SJSA1 (cell line): Measurements from ENCODE around the gene FOXJ1. TPM values are rescaled to one million over a fixed set of nuclear protein-coding genes. Genes with fewer than 3 reads are reported as not detected.

Experiments
- DNase-seq, 2 experiments: peaks; one replicate each; pipeline ENCODE4 v3.0.0-alpha.2; 2015 to 2020; ENCODE audit warnings: low spot score in 2 of 2, low read depth in 1 of 2
- H3K27ac ChIP-seq: fragments of 250-450 bp; sonication (Bioruptor Pico); 2 replicates; pipeline ENCODE4 v1.5.1; 2020; ENCODE audit warnings: mild to moderate bottlenecking, moderate library complexity
- H3K27me3 ChIP-seq: fragments of 250-450 bp; sonication (Bioruptor Pico); replicated peaks from 2 replicates; pipeline ENCODE4 v1.5.1; 2020; ENCODE audit warnings: mild to moderate bottlenecking, moderate library complexity
- H3K36me3 ChIP-seq: fragments of 250-450 bp; sonication (Bioruptor Pico); 2 replicates; pipeline ENCODE4 v1.5.1; 2020; ENCODE audit warnings: mild to moderate bottlenecking
- H3K4me1 ChIP-seq: fragments of 250-450 bp; sonication (Bioruptor Pico); replicated peaks from 2 replicates; pipeline ENCODE4 v1.6.1; 2021; ENCODE audit warnings: mild to moderate bottlenecking
- H3K4me3 ChIP-seq: fragments of 250-450 bp; sonication (Bioruptor Pico); 2 replicates; pipeline ENCODE4 v1.5.1; 2020; ENCODE audit warnings: mild to moderate bottlenecking
- H3K9me3 ChIP-seq: fragments of 250-450 bp; sonication (Bioruptor Pico); replicated peaks from 2 replicates; pipeline ENCODE4 v1.5.1; 2020; ENCODE audit warnings: mild to moderate bottlenecking
- total RNA-seq: library from RNA; depleted of rRNA; stranded (reverse); fragments of >200 nt; shearing (Covaris generic); gene quantifications from 2 replicates; pipeline ENCODE4 v1.2.3, GENCODE V29; 2014

FOXJ1 gene
- total RNA-seq, 1 experiment from 2014 or later = not detected

GRCh38 chr17:76132574-76133338, 8.3 kb downstream of the FOXJ1 start:
- Histone ChIP-seq H3K27me3 (no peaks in the 10 kb centered on the region), H3K4me1 (no peaks in the 10 kb centered on the region), H3K9me3 (no peaks in the 10 kb centered on the region), H3K4me3 (no peak overlapping the region), H3K27ac (no peak overlapping the region), H3K36me3 (no peaks in the 10 kb centered on the region)
- DNase-seq = peak in 1 of 2 experiments; percentile 50

DNA sequence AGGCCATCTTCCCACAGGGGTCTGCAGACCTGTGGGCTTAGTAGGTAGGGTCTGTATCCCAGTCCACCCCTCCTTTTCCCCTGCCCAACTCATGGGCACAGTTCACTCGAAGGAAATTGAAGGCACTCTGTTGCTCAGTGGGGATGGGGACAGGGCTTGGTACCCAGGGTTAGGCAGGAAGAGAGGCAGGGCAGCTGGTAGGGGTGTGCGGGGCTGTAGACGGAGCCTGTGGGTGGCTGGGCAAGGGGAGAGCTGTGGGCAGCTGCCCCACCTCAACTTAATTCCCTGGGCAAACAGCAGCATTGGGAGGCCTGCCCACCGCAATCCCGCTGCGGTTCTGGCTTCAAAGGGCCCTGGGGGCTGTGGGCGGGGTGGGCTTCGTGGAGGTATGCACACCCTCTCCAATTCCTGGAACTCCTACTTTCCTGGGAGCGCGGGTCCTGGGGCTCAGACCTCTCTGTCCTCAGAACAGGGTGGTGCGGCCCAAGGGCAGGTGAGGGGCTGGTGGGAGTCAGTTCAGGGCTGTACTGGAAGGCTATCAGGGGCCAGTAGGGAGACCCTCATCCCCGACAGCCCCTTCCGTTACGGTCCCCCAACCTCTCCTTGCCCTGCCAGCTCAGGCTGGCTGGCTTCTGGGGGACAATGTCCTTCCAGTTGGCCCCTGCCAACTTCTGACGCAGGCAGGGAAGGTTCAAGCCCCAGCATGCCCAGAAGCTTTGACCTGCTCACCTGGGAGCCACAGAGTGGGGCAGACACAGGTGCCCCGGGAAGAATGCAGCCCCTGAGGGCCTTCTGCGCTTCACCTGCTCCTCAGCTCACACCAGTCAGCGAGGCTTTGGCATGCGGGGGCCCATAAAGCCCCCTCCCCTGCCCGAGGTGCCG, 9.1 kb downstream of the FOXJ1 start:
- H3K27me3 ChIP-seq = no peaks in the 10 kb centered on the region
- no peak for DNase-seq
- H3K27ac ChIP-seq = no peak overlapping the region
- H3K36me3 ChIP-seq = no peaks in the 10 kb centered on the region
- H3K4me3 ChIP-seq = no peak overlapping the region
- H3K9me3 ChIP-seq = no peaks in the 10 kb centered on the region
- H3K4me1 ChIP-seq = no peaks in the 10 kb centered on the region

DNA sequence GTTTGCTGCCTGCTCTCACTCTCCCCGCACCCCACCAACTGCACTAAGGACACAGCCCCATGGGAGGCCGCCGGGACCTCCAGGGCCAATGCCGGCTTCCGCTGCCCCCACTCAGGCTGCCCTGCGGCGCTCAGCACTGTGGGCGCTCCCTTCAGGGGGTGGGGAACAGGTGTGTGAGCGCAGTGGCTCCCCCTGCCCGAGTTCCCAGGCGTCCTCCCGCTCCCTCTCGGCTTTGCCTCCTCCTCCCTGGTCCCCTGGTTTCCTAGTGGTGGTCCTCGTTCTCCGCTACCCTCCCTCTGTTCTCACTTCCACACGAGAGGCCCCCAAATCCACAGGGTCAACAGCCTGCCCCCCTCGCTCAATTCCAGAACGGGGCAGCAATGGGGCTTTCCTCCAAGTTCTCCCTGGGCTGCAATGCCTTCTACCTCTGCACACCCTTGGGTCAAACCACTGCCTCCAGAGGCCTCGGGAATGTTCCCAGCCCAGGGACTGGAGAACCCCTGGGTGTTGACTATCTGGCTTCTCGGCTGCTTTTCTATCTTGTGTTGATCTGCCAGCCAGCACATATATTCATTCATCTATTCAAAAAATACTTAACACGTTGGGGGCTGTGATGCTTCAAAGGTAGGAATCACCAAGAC, 9.9 kb downstream of the FOXJ1 start:
- no peaks in the 10 kb centered on the region for H3K4me1 ChIP-seq
- no peak overlapping the region for H3K27ac ChIP-seq

GRCh38 chr17:76130473-76130872, 10.6 kb downstream of the FOXJ1 start:
- Histone ChIP-seq H3K27me3 (0 out of 2 replicates have a peak, but pooled peaks cover 3% of the 10 kb centered on the region), H3K36me3 (no peaks in the 10 kb centered on the region), H3K4me1 (no peaks in the 10 kb centered on the region), H3K9me3 (no peaks in the 10 kb centered on the region), H3K27ac (no peak overlapping the region), H3K4me3 (no peak overlapping the region)
- DNase-seq = peak in 1 of 2 experiments; percentile 48

More for the DNA sequence above, 9.9 kb downstream of the FOXJ1 start:
- Histone ChIP-seq H3K27me3 (no peaks in the 10 kb centered on the region), H3K9me3 (no peaks in the 10 kb centered on the region), H3K36me3 (no peaks in the 10 kb centered on the region), H3K4me3 (no peak overlapping the region)
- DNase-seq = no peak

DNA sequence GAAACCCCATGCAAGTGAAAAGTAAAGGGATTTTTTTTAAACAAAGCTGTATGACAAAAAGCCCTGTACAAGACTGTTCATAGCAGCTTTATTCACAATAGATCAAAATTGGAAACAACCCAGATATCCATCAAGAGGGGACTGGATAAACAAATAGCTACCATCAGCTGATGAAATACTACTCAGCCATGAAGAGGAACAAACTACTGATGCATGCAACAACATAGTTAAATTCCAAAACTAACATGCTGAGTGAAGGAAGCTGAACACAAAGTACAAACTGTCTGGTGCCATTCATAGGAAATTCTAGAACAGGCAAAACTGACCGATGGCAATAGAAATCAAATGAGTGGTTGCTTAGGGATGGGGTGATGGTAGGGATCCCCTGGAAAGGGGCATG, 15.1 kb downstream of the FOXJ1 start:
- Histone ChIP-seq H3K27me3 (0 out of 2 replicates have a peak, but pooled peaks cover 3% of the 10 kb centered on the region), H3K36me3 (no peaks in the 10 kb centered on the region), H3K4me1 (peaks cover 8% of the 10 kb centered on the region; the same call in 1 of the 2 replicates), H3K4me3 (no peak overlapping the region), H3K9me3 (no peaks in the 10 kb centered on the region), H3K27ac (no peak overlapping the region)
- DNase-seq = no peak

DNA sequence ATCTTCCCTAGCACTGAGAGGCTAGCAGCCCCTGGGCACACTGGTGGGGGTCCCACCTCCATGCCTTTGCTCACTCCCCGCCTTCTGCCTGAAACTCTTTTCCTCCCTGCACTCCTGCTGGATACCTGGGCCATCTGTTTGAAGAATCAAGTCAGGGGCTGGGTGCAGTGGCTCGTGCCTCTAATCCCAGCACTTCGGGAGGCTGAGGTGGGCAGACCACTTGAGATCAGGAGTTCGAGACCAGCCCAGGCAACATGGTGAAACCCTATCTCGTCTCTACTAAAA, 15.7 kb downstream of the FOXJ1 start:
- no peaks in the 10 kb centered on the region for H3K36me3 ChIP-seq
- H3K4me3 ChIP-seq = no peak overlapping the region
- no peaks in the 10 kb centered on the region for H3K9me3 ChIP-seq
- H3K4me1 ChIP-seq = peaks cover 8% of the 10 kb centered on the region; the same call in 1 of the 2 replicates
- DNase-seq = no peak
- 0 out of 2 replicates have a peak, but pooled peaks cover 3% of the 10 kb centered on the region for H3K27me3 ChIP-seq
- H3K27ac ChIP-seq = no peak overlapping the region

DNA sequence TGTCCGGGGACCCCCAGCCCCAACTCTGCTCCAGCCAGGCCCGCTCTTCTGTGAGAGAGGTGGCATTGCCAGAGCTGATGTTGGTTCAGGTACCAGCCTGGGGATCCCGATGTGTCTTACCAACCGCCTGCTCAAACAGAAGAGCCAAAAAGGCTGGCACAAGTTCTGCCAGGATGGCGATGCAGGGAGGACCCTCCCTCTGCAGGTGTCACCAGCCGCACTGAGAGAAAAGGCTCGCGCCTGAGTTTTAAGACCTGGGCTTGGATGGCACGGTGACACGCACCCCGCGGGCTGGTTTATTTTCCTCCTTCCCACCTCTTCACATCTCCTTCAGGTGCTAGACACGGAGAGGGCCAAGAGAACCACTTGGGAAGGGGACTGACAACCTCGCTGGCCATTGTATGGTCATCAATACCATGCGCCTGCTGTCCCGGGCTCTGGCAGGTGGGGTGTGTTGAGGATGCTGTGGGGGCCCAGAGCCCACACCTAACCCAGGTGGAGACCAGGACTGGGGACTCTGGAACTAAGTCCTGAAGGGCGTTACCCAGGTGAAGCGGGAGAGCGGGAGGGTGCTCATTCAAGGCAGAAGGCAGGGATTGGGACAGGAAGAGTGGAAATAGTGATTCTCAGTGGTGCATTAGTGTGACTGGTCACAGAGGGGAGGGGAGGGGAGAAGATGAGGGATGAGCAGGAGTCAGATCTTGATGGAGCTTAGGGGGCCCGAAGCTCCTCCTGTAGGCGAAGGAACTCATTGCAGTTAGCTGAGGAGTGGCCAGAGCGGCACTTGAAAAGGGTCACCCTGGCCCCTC, 16.3 kb downstream of the FOXJ1 start:
- Histone ChIP-seq H3K4me3 (no peak overlapping the region), H3K27me3 (0 out of 2 replicates have a peak, but pooled peaks cover 3% of the 10 kb centered on the region), H3K9me3 (no peaks in the 10 kb centered on the region), H3K4me1 (peaks cover 8% of the 10 kb centered on the region; the same call in 1 of the 2 replicates), H3K27ac (no peak overlapping the region), H3K36me3 (no peaks in the 10 kb centered on the region)
- no peak for DNase-seq

GRCh38 chr17:76123749-76124581, 17.1 kb downstream of the FOXJ1 start:
- 0 out of 2 replicates have a peak, but pooled peaks cover 3% of the 10 kb centered on the region for H3K27me3 ChIP-seq
- H3K27ac ChIP-seq = no peak overlapping the region
- H3K4me3 ChIP-seq = no peak overlapping the region
- DNase-seq = no peak
- H3K36me3 ChIP-seq = no peaks in the 10 kb centered on the region
- H3K4me1 ChIP-seq = peaks cover 8% of the 10 kb centered on the region; the same call in 1 of the 2 replicates
- no peaks in the 10 kb centered on the region for H3K9me3 ChIP-seq

- Histone ChIP-seq H3K9me3 (no peaks in the 10 kb centered on the region), H3K4me1 (peaks cover 8% of the 10 kb centered on the region; the same call in 1 of the 2 replicates), H3K36me3 (no peaks in the 10 kb centered on the region), H3K27me3 (0 out of 2 replicates have a peak, but pooled peaks cover 3% of the 10 kb centered on the region), H3K4me3 (no peak overlapping the region), H3K27ac (no peak overlapping the region)
- no peak for DNase-seq
Measured at GRCh38 chr17:76123191-76123499, 17.9 kb downstream of the FOXJ1 start.

GRCh38 chr17:76122431-76123190, 18.4 kb downstream of the FOXJ1 start:
- H3K36me3 ChIP-seq = no peaks in the 10 kb centered on the region
- DNase-seq = no peak
- H3K4me3 ChIP-seq = no peak overlapping the region
- 0 out of 2 replicates have a peak, but pooled peaks cover 3% of the 10 kb centered on the region for H3K27me3 ChIP-seq
- peaks cover 8% of the 10 kb centered on the region; the same call in 1 of the 2 replicates for H3K4me1 ChIP-seq
- no peaks in the 10 kb centered on the region for H3K9me3 ChIP-seq
- H3K27ac ChIP-seq = no peak overlapping the region

GRCh38 chr17:76121932-76122430, 19.1 kb downstream of the FOXJ1 start:
- Histone ChIP-seq H3K4me1 (peaks cover 8% of the 10 kb centered on the region; the same call in 1 of the 2 replicates), H3K27me3 (0 out of 2 replicates have a peak, but pooled peaks cover 3% of the 10 kb centered on the region), H3K9me3 (no peaks in the 10 kb centered on the region), H3K36me3 (no peaks in the 10 kb centered on the region), H3K27ac (no peak overlapping the region), H3K4me3 (no peak overlapping the region)
- DNase-seq = no peak

DNA sequence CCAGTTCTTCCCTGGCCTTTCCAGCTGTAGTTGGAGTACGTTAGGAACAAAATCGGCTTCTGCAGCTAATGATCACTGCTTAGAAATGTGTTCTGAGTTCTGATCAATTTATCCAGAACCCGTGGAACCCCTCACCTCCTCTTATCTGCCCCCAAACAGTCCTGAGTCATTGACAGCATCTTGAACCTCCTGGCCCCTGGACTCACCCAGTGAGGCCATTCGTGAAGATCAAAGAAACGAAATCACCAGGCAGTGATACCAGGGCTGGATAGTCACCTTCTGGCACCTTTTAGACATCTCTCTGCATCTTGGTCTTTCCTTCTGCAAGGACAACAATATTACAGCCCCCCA, 20.4 kb downstream of the FOXJ1 start:
- no peak overlapping the region for H3K27ac ChIP-seq
- H3K27me3 ChIP-seq = no peaks in the 10 kb centered on the region
- no peaks in the 10 kb centered on the region for H3K36me3 ChIP-seq
- H3K4me1 ChIP-seq = peaks cover 8% of the 10 kb centered on the region; the same call in 1 of the 2 replicates
- no peak for DNase-seq
- H3K4me3 ChIP-seq = no peak overlapping the region
- no peaks in the 10 kb centered on the region for H3K9me3 ChIP-seq
